HG02885 (cell line): ENCODE measurements around the gene EFHC2.
"Not testable (repeated sequence)": the region's sequence is repeated elsewhere in the genome, so short reads cannot be mapped to it uniquely, and the experiment has no call there.

ENCODE experiments used
- ATAC-seq: cut with Tn5 transposase; IDR thresholded peaks from one replicate; pipeline ENCODE4 v1.9.1; 2021; ENCODE audit warnings: mild to moderate bottlenecking; ENCODE audit not compliant: unreplicated experiment, poor library complexity

EFHC2 gene

GRCh38 chrX:44240036-44240435 is 103.4 kb downstream of the EFHC2 start:
- no peak for ATAC-seq

- no peak for ATAC-seq
Measured at GRCh38 chrX:44239036-44239435, 104.4 kb downstream of the EFHC2 start.

GRCh38 chrX:44235534-44235933 is 107.9 kb downstream of the EFHC2 start:
- ATAC-seq = no peak

GRCh38 chrX:44234541-44234940 is 108.9 kb downstream of the EFHC2 start:
- ATAC-seq = no peak

- no peak for ATAC-seq
Measured at GRCh38 chrX:44234116-44234515, 109.4 kb downstream of the EFHC2 start.

- no peak for ATAC-seq
Measured at GRCh38 chrX:44232081-44232480, 111.4 kb downstream of the EFHC2 start.

- peak; percentile 48 for ATAC-seq
Measured at GRCh38 chrX:44228621-44229020, 114.9 kb downstream of the EFHC2 start.

- ATAC-seq = no peak
Measured at GRCh38 chrX:44227991-44228390, 115.5 kb downstream of the EFHC2 start.

- ATAC-seq = no peak
Measured at GRCh38 chrX:44225667-44226066, 117.8 kb downstream of the EFHC2 start.

GRCh38 chrX:44224760-44225159 is 118.7 kb downstream of the EFHC2 start:
- ATAC-seq = no peak

GRCh38 chrX:44223150-44223549 is 120.3 kb downstream of the EFHC2 start:
- ATAC-seq = no peak

- no peak for ATAC-seq
Measured at GRCh38 chrX:44218465-44218864, 125.0 kb downstream of the EFHC2 start.

GRCh38 chrX:44216171-44216570 is 127.3 kb downstream of the EFHC2 start:
- no peak for ATAC-seq

- no peak for ATAC-seq
Measured at GRCh38 chrX:44203791-44204190, 139.7 kb downstream of the EFHC2 start.

GRCh38 chrX:44202596-44202995 is 140.9 kb downstream of the EFHC2 start:
- no peak for ATAC-seq

GRCh38 chrX:44189116-44189515 is 154.4 kb downstream of the EFHC2 start:
- ATAC-seq = no peak

GRCh38 chrX:44187915-44188314 is 155.6 kb downstream of the EFHC2 start:
- ATAC-seq = not testable (repeated sequence)

GRCh38 chrX:44183329-44183728 is 160.1 kb downstream of the EFHC2 start:
- ATAC-seq = no peak

GRCh38 chrX:44178274-44179053 is 165.0 kb downstream of the EFHC2 start:
- no peak for ATAC-seq

GRCh38 chrX:44175455-44175854 is 168.0 kb downstream of the EFHC2 start:
- ATAC-seq = no peak

- no peak for ATAC-seq
Measured at GRCh38 chrX:44174061-44174460, 169.4 kb downstream of the EFHC2 start.

GRCh38 chrX:44173219-44173618 is 170.3 kb downstream of the EFHC2 start:
- no peak for ATAC-seq
